Fibroblast of mammary gland (primary cell): Measurements from ENCODE around the gene COPS6.

Source experiments
- DNase-seq: peaks from one replicate; pipeline ENCODE4 v3.0.0-alpha.2; 2010; ENCODE audit warnings: low read depth
- H3K4me3 ChIP-seq: 2 replicates; pipeline ENCODE4 v1.5.1; 2011; ENCODE audit warnings: low read depth, mild to moderate bottlenecking, low read length, moderate library complexity; ENCODE audit not compliant: control insufficient read depth
- CTCF ChIP-seq: conservative IDR thresholded peaks from 2 replicates; pipeline ENCODE4 v1.5.1; 2011; ENCODE audit warnings: low read depth, low read length, inconsistent platforms; ENCODE audit not compliant: control insufficient read depth, insufficient read depth

Gene COPS6

GRCh38 chr7:100100420-100101015 is 11.7 kb downstream of the COPS6 start:
- DNase-seq, result peak; percentile 95
- TF ChIP-seq CTCF, result no peak

GRCh38 chr7:100101016-100101862 is 12.5 kb downstream of the COPS6 start, which contains the start of the genes AP4M1 and MCM7:
AP4M1 (plus strand) TSS chr7:100101643; CDS start chr7:100101715, 72 bp downstream.
MCM7 (minus strand) TSS chr7:100101397; CDS start chr7:100101294, 103 bp downstream.
- peak; percentile 98 for DNase-seq
- H3K4me3 ChIP-seq, result peak within 1 kb of the TSS; percentile 84
- TF ChIP-seq CTCF, result no peak

More at GRCh38 chr7:100100420-100101015, 11.7 kb downstream of the COPS6 start:
- peak overlapping the region; percentile 84 for H3K4me3 ChIP-seq

GRCh38 chr7:100102950-100103840 is 14.4 kb downstream of the COPS6 start:
- TF ChIP-seq CTCF, result no peak
- H3K4me3 ChIP-seq, result no peak overlapping the region
- peak; percentile 97 for DNase-seq

GRCh38 chr7:100105534-100105933 is 16.8 kb downstream of the COPS6 start:
- H3K4me3 ChIP-seq, result no peak overlapping the region
- DNase-seq, result no peak
- TF ChIP-seq CTCF, result no peak

GRCh38 chr7:100106633-100107032 is 17.9 kb downstream of the COPS6 start:
- DNase-seq, result no peak
- no peak for TF ChIP-seq CTCF
- no peak overlapping the region for H3K4me3 ChIP-seq

- no peak for TF ChIP-seq CTCF
- no peak for DNase-seq
- H3K4me3 ChIP-seq, result no peak overlapping the region
Observed at GRCh38 chr7:100107125-100107737, 18.5 kb downstream of the COPS6 start.
